Subcutaneous adipose tissue (tissue), 4 donors: ENCODE results near the gene IFT122. TPM values are rescaled to one million over a fixed set of nuclear protein-coding genes. Genes with fewer than 3 reads are reported as not detected.

Experiments used
- CTCF ChIP-seq: fragments of 450-650 bp; IDR thresholded peaks from one replicate; pipeline ENCODE4 v1.5.1; 2016; ENCODE audit warnings: low read depth, mild to moderate bottlenecking, control low read depth, antibody characterized with exemption, moderate library complexity
- total RNA-seq, 4 donors: library from RNA; depleted of rRNA; stranded (reverse); fragments of >200 nt; gene quantifications; one replicate each; pipeline ENCODE4 v1.1.0, GENCODE V29; 2016

IFT122 gene
- total RNA-seq, 4 donors from 2014 or later: 26.4 to 57.3 (median 45.3) TPM

GRCh38 chr3:129483870-129484269 lies 43.8 kb downstream of the IFT122 start:
- no peak for TF ChIP-seq CTCF

- TF ChIP-seq CTCF: no peak
Measured at GRCh38 chr3:129485721-129486663, 46.0 kb downstream of the IFT122 start.

DNA sequence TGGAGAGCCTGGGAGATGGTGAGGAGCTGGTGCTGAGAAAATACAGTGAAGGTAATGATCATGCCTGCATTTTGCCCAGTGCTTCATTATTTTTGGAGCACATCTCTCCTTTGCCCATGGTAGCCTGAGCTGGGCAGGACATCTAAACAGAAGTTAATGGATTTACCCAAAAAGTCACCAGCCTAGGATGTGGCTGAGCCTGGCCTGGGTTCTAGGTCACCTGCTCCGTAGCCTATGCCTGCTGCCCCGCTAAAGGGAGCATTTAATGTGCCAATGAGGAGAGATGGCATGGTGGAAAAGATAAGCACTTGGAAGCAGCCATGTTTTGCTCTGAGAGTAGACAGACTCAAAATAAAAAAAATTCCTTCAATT lies 46.6 kb downstream of the IFT122 start:
- no peak for TF ChIP-seq CTCF

DNA sequence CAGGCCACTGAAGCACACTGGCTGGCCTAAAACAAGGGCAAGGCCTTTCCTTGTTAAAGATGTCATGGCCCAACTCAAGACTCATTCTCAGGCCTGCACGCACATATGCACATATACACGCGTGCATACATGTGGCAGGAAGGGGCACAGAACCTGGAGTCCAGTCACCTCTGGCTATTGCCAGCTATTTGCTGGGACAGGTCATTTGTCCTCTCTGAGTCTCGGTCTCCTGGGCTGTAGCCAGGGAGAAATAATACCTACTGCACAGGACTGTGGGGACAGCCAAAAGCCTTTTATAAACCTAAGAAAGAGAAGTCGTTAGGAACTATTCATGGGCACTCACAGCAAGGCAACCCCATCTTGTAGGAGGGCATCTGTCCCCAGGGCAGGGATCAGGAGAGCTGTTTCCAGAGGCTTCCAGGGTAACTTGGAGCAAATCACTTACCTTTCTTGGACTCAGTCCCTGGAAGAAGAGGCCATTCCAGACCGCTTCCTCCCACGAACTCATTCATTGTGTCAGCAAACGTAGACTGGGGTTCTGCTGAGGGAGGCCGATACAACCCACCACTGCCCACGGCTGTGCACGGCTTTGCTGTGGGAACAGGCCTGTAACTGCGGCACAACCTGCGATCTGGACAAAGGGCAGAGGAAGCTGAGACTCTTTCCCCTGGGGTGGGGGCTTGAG lies 47.3 kb downstream of the IFT122 start:
- TF ChIP-seq CTCF: no peak

- TF ChIP-seq CTCF: no peak
Measured at GRCh38 chr3:129490273-129490675, 50.2 kb downstream of the IFT122 start.

- TF ChIP-seq CTCF: no peak
Measured at GRCh38 chr3:129491794-129492193, 51.8 kb downstream of the IFT122 start.

DNA sequence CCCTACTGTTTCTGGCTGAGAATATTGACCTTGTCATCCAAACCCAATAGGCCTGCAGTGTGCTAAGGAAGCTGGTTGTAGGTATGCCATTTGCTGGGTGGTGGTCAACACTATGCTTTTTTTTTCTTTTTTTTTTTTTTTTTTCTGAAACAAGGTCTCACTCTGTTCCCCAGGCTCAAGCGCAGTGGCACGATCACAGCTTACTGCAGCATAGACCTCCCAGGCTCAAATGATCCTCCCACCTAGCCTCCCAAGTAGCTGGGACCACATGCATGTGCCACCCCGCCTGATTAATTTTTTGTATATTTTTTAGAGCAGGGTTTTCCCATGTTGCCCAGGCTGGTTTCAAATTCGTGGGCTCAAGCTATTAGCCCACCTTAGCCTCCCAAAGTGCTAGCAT lies 52.7 kb downstream of the IFT122 start:
- TF ChIP-seq CTCF: no peak
